Stimulated activated CD8-positive, alpha-beta memory T cell treated with anti-CD3 and anti-CD28 coated beads, Interleukin-7, amount 100 ng/mL, for 4 hours (primary cell): ENCODE measurements around the gene LTBP3.
"Not testable (repeated sequence)": the region's sequence is repeated elsewhere in the genome, so short reads cannot be mapped to it uniquely, and the experiment has no call there.

Source experiments
- DNase-seq, 2 donors: peaks; one replicate each; pipeline ENCODE4 v3.0.0-alpha.2; 2020; ENCODE audit warnings: low read depth in 2 of 2

LTBP3 gene

GRCh38 chr11:65536412-65537295 lies 21.5 kb downstream of the LTBP3 start:
- DNase-seq: no peak

GRCh38 chr11:65535102-65535501 lies 23.1 kb downstream of the LTBP3 start:
- no peak for DNase-seq

GRCh38 chr11:65532388-65533064 lies 25.6 kb downstream of the LTBP3 start:
- no peak for DNase-seq

GRCh38 chr11:65530157-65530496 lies 28.0 kb downstream of the LTBP3 start:
- no peak for DNase-seq

DNA sequence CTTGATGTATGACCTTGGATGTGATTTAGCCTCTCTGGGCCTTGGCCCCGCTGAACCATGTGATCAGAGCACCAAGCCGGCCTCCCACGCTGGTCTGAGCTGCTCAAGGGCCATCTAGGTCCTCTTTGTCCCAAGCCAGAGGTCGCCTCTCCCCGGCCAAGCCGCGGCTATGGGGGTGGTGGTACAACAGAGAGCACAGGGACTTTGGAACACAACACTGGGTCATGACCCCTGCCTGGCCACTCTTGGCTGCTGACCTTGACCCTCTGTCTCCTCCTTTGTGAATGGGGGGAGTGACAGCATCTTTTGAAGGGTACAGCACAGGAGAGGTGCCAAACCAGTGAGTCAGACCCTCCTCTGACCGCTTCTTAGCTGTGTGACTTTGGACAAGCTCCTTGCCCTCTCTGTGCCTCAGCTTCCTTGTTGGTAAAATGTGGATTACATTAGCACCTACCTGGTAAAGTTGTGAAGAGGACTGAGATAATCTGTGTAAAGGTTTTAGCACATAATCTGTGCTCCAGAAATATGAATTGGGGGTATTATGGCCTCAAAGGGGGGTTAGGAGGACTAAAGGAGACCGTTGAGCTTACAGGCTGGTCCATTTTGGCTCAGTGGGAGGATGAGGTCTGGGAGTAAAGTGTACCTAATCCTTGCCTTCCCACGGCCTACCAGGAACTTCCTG lies 28.5 kb downstream of the LTBP3 start:
- DNase-seq: no peak

GRCh38 chr11:65528819-65529350 lies 29.3 kb downstream of the LTBP3 start:
- DNase-seq: no peak

GRCh38 chr11:65526744-65527143 lies 31.4 kb downstream of the LTBP3 start:
- DNase-seq: no peak

DNA sequence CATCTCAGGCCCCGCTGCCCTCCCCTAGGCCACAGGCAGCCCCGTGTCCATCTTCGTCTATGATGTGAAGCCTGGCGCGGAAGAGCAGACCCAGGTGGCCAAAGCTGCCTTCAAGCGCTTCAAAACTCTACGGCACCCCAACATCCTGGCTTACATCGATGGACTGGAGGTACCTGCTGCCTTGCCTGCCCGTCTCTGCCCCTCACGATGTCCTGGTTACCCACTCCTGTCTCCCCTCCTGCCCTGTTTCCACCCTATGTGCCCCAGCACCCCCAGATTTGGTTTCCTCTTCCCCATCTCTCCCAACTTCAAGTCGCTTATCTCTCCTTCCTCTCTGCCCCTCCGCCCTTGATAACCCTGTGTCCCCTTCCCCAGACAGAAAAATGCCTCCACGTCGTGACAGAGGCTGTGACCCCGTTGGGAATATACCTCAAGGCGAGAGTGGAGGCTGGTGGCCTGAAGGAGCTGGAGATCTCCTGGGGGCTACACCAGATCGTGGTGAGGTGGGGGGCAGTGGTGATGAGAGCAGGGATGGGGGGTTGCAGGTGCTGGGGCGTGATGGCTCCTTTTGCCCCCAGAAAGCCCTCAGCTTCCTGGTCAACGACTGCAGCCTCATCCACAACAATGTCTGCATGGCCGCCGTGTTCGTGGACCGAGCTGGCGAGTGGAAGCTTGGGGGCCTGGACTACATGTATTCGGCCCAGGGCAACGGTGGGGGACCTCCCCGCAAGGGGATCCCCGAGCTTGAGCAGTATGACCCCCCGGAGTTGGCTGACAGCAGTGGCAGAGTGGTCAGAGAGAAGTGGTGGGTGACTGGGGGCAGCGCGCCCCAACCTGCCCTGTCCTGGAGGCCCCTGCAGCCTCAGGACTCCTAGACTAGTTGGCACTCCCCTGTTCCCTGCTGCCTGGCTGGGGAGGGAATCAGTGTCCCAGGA lies 32.3 kb downstream of the LTBP3 start:
- DNase-seq: no peak

DNA sequence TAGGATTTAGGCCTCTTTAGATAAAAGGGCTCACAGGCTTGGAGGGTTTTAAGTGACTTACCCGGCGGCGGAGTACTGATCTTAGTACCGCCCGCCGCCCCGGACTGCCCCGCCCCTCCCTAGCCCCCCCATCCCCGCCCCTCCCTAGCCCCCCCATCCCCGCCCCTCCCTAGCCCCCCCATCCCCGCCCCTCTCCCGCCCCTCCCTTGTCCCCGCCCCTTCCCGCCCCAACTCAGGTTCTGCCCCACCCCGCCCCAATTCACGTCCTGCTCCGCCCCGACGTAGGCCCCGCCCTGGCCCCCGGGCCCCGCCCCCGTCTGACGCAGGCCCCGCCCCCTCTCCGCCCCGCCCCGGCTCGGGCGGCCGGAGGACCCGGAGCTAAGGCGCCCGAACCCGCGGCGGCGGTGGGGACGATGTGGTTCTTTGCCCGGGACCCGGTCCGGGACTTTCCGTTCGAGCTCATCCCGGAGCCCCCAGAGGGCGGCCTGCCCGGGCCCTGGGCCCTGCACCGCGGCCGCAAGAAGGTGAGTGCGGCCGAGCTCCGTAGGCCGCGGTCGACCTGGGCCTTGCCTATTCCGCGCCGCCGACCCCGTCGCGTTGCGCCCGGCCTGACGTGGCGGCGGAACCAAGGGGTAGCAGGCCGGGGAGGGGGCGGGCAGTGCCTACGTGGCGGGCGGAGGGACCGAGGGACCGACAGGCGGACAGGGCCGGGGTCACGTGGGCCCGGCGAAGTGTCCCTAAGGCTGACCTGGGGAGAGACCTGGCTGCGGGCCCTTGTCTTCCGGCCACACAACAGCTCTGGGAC lies 33.2 kb downstream of the LTBP3 start, which contains the start of gene SCYL1:
TSS of gene SCYL1 (plus strand) at position 343 of the 805 bp plus-strand sequence. CDS start at position 414, 71 bp downstream.
- peak; percentile 63 to 76 for DNase-seq

GRCh38 chr11:65524014-65524740 lies 34.0 kb downstream of the LTBP3 start:
- no peak for DNase-seq

DNA sequence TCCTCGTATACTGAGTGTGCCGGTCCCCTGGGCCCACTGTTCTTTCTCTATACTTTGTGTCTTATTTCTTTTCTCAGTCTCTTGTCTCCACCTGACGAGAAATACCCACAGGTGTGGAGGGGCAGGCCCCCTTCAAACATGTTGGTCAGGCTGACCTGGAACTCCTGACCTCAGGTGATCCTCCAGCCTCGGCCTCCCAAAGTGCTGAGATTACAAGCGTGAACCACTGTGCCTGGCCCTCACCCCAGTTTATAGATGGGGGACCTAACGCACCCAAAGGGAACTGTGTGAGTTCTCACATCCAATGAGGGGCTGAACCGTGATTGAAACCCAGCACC lies 34.6 kb downstream of the LTBP3 start:
- DNase-seq: not testable (repeated sequence)

GRCh38 chr11:65522718-65523630 lies 35.2 kb downstream of the LTBP3 start:
- DNase-seq: peak in 1 of 2 donors; percentile 42

- DNase-seq: not testable (repeated sequence)
Observed at GRCh38 chr11:65521777-65522521, 36.2 kb downstream of the LTBP3 start.

DNA sequence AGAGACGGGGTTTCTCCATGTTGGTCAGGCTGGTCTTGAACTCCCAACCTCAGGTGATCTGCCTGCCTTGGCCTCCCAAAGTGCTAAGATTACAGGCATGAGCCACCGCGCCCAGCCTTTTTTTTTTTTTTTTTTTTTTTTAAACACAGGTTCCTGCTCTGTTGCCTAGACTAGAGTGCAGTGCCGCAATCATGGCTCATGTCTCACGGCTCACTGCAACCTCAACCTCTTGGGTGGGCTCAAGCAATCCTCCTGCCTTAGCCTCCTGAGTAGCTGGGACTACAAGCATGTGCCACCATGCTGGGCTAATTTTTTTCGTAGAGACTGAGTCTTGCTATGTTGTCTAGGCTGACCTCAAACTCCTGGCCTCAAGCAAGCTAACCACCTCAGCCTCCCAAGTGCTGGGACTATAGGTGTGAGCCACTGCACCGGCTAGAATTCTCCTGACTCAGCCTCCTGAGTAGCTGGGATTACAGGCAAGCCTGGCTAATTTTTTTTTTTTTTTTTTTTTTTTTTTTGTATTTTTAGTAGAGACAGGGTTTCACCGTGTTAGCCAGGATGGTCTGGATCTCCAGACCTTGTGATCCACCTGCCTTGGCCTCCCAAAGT lies 39.1 kb downstream of the LTBP3 start:
- DNase-seq: not testable (repeated sequence)

DNA sequence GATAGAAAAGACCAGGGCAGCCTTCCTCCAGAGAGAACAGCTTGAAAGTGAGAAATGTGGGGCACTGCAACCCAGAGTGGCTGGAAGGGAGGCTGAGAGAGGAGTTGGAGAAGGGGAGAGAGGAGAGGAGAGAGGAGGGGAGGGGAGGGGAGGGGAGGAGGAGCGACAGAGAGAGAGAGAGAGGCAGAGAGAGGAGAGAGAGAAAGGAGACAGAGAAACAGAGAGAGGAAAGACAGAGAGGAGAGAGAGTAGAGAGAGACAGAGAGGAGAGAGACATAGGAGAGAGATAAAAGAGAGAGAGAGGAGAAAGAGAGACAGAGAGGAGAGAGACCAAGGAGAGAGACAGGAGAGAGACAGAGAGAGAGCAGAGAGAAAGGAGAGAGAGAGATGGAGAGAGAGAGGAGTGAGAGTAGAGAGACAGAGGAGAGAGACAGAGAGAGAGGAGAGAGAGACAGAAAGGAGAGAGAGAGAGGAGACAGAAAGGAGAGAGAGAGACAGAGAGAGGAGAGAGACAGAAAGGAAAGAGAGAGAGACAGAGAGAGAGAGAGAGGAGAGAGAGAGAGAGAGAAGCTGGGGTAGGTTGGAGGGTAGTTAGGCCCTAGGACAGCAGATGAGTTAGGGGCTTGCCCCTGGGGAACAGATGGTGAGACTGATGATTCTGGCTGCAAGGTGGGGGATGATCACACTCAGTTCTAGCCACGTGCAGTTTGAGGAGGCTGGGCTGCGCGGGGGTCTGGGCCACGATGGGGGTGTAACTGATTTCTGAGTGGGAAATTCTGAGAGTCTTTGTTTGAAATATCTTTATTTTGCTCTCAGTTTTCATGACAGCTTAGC lies 41.8 kb downstream of the LTBP3 start:
- no peak for DNase-seq

DNA sequence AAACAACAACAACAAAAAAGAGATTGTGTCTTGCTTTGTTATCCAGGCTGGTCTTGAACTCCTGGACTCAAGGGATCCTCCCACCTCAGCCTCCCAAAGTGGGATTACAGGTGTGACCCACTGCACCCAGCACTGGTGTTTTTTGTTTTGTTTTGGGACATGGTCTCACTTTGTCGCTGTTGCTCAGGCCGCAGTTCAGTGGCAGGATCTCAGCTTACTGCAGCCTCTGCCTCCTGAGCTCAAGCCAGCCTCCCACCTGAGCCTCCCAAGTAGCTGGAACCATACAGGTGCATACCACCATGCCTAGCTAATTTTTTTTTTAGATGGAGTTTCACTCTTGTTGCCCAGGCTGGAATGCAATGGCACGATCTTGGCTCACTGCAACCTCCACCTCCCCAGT lies 45.8 kb downstream of the LTBP3 start:
- not testable (repeated sequence) for DNase-seq
